ENCODE results near the gene PRPF18.
"Not testable (repeated sequence)": the region's sequence is repeated elsewhere in the genome, so short reads cannot be mapped to it uniquely, and the experiment has no call there.

PRPF18 gene

GRCh38 chr10:13586676-13587355, at the start of gene PRPF18:
Gene PRPF18 (plus strand): TSS chr10:13586965. CDS start chr10:13587087, 122 bp downstream.
- ATAC-seq, result peak; percentile 99

- ATAC-seq, result not testable (repeated sequence)
Observed at GRCh38 chr10:13537985-13538384, 48.8 kb upstream of the PRPF18 start.

GRCh38 chr10:13542533-13542932, 44.2 kb upstream of the PRPF18 start:
- ATAC-seq, result no peak

- no peak for ATAC-seq
Observed at GRCh38 chr10:13550802-13551201, 36.0 kb upstream of the PRPF18 start.

- no peak for ATAC-seq
Observed at GRCh38 chr10:13555884-13556510, 30.8 kb upstream of the PRPF18 start.

- ATAC-seq, result no peak
Observed at GRCh38 chr10:13559124-13559700, 27.6 kb upstream of the PRPF18 start.

GRCh38 chr10:13560597-13560996, 26.2 kb upstream of the PRPF18 start:
- ATAC-seq, result no peak

GRCh38 chr10:13563481-13564445, 23.0 kb upstream of the PRPF18 start:
- ATAC-seq, result no peak

GRCh38 chr10:13564576-13564975, 22.2 kb upstream of the PRPF18 start:
- no peak for ATAC-seq

- ATAC-seq, result no peak
Observed at GRCh38 chr10:13567030-13567429, 19.7 kb upstream of the PRPF18 start.

- no peak for ATAC-seq
Observed at GRCh38 chr10:13571541-13571940, 15.2 kb upstream of the PRPF18 start.

GRCh38 chr10:13573960-13574359, 12.8 kb upstream of the PRPF18 start:
- ATAC-seq, result no peak

GRCh38 chr10:13585195-13585751, 1.5 kb upstream of the PRPF18 start:
- ATAC-seq, result no peak

GRCh38 chr10:13585943-13586342, 822 bp upstream of the PRPF18 start:
- no peak for ATAC-seq

GRCh38 chr10:13587391-13587790, 626 bp downstream of the PRPF18 start:
- ATAC-seq, result no peak

- ATAC-seq, result no peak
Observed at GRCh38 chr10:13589316-13589715, 2.6 kb downstream of the PRPF18 start.

- ATAC-seq, result no peak
Observed at GRCh38 chr10:13590886-13591285, 4.1 kb downstream of the PRPF18 start.

GRCh38 chr10:13592306-13592705, 5.5 kb downstream of the PRPF18 start:
- ATAC-seq, result no peak

- no peak for ATAC-seq
Observed at GRCh38 chr10:13593535-13593934, 6.8 kb downstream of the PRPF18 start.

- ATAC-seq, result no peak
Observed at GRCh38 chr10:13594641-13595040, 7.9 kb downstream of the PRPF18 start.

- no peak for ATAC-seq
Observed at GRCh38 chr10:13597909-13598308, 11.1 kb downstream of the PRPF18 start.

- ATAC-seq, result no peak
Observed at GRCh38 chr10:13604357-13605040, 17.7 kb downstream of the PRPF18 start.
